PC-3 (cell line): Measurements from ENCODE around the gene RFPL1.

Experiments
- EZH2 ChIP-seq: fragments of 300-600 bp; sonication (generic); IDR thresholded peaks from one replicate; pipeline ENCODE4 v1.6.1; 2017; ENCODE audit warnings: antibody characterized with exemption, mild to moderate bottlenecking, low read length; ENCODE audit not compliant: unreplicated experiment
- TF ChIP-seq, protein P1 (sequence below): fragments of 300-600 bp; sonication (generic); conservative IDR thresholded peaks from 2 replicates; pipeline ENCODE4 v1.5.1; 2017; ENCODE audit warnings: antibody characterized with exemption, low read depth, mild to moderate bottlenecking, low read length

DNA sequence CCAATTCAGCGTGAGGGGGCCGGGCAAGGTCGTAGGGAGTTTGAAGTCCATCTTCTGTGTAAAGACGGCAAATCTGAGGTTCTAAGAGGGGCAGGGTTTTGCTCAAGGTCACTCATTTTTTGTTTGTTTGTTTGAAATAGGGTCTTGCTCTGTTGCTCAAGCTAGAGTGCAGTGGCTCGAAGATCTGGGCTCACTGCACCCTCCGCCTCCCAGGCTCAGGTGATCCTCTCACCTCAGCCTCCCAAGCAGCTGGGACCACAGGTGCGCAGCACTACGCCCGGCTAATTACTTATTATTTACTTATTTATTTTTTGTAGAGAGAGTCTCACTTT lies 49.7 kb upstream of the RFPL1 start:
- TF ChIP-seq, protein P1, sequence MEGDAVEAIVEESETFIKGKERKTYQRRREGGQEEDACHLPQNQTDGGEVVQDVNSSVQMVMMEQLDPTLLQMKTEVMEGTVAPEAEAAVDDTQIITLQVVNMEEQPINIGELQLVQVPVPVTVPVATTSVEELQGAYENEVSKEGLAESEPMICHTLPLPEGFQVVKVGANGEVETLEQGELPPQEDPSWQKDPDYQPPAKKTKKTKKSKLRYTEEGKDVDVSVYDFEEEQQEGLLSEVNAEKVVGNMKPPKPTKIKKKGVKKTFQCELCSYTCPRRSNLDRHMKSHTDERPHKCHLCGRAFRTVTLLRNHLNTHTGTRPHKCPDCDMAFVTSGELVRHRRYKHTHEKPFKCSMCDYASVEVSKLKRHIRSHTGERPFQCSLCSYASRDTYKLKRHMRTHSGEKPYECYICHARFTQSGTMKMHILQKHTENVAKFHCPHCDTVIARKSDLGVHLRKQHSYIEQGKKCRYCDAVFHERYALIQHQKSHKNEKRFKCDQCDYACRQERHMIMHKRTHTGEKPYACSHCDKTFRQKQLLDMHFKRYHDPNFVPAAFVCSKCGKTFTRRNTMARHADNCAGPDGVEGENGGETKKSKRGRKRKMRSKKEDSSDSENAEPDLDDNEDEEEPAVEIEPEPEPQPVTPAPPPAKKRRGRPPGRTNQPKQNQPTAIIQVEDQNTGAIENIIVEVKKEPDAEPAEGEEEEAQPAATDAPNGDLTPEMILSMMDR, result no peak
- no peak for TF ChIP-seq EZH2
